WERI-Rb-1 (cell line): ENCODE measurements around the gene KPNA1.

Experiments
- DNase-seq: peaks from one replicate; pipeline ENCODE4 v3.0.0-alpha.2; 2020
- H3K27ac ChIP-seq: fragments of 250-450 bp; sonication (Bioruptor Pico); 2 replicates; pipeline ENCODE4 v1.5.1; 2020; ENCODE audit warnings: mild to moderate bottlenecking, moderate library complexity
- H3K27me3 ChIP-seq: fragments of 250-450 bp; sonication (Bioruptor Pico); 2 replicates; pipeline ENCODE4 v1.5.1; 2021; ENCODE audit warnings: mild to moderate bottlenecking, low read depth, moderate library complexity; ENCODE audit not compliant: insufficient read depth, severe bottlenecking
- H3K36me3 ChIP-seq: fragments of 250-450 bp; sonication (Bioruptor Pico); 2 replicates; pipeline ENCODE4 v1.5.1; 2020; ENCODE audit warnings: mild to moderate bottlenecking, moderate library complexity
- H3K4me3 ChIP-seq: 2 replicates; pipeline ENCODE4 v1.5.1; 2011; ENCODE audit warnings: low read depth, mild to moderate bottlenecking, control low read depth, low read length
- H3K9me3 ChIP-seq: fragments of 250-450 bp; sonication (Bioruptor Pico); 2 replicates; pipeline ENCODE4 v1.5.1; 2021; ENCODE audit warnings: mild to moderate bottlenecking, moderate library complexity; ENCODE audit not compliant: severe bottlenecking
- CTCF ChIP-seq: IDR thresholded peaks from 2 replicates; pipeline ENCODE4 v1.5.1; 2011; ENCODE audit warnings: low read depth, mild to moderate bottlenecking, control low read depth, inconsistent platforms, low read length

Gene KPNA1

GRCh38 chr3:122533480-122533879 is 18.7 kb upstream of the KPNA1 start:
- no peaks in the 10 kb centered on the region for H3K9me3 ChIP-seq
- H3K4me3 ChIP-seq, result no peak overlapping the region
- no peaks in the 10 kb centered on the region for H3K27me3 ChIP-seq
- H3K27ac ChIP-seq, result no peak overlapping the region
- TF ChIP-seq CTCF, result no peak
- DNase-seq, result no peak
- H3K36me3 ChIP-seq, result no peaks in the 10 kb centered on the region; the same call in 1 of the 2 replicates

GRCh38 chr3:122530164-122530563 is 15.4 kb upstream of the KPNA1 start:
- no peak overlapping the region for H3K4me3 ChIP-seq
- H3K27me3 ChIP-seq, result no peaks in the 10 kb centered on the region
- H3K27ac ChIP-seq, result no peak overlapping the region
- H3K9me3 ChIP-seq, result no peaks in the 10 kb centered on the region
- H3K36me3 ChIP-seq, result no peaks in the 10 kb centered on the region; the same call in 1 of the 2 replicates
- no peak for TF ChIP-seq CTCF
- no peak for DNase-seq

- H3K27me3 ChIP-seq, result no peaks in the 10 kb centered on the region
- H3K36me3 ChIP-seq, result no peaks in the 10 kb centered on the region
- no peak overlapping the region for H3K27ac ChIP-seq
- no peak for TF ChIP-seq CTCF
- H3K9me3 ChIP-seq, result no peaks in the 10 kb centered on the region
- H3K4me3 ChIP-seq, result no peak overlapping the region
- DNase-seq, result no peak
Observed at GRCh38 chr3:122523317-122523716, 8.6 kb upstream of the KPNA1 start.

- Histone ChIP-seq H3K4me3 (no peak overlapping the region), H3K27ac (no peak overlapping the region), H3K9me3 (no peaks in the 10 kb centered on the region), H3K27me3 (no peaks in the 10 kb centered on the region), H3K36me3 (no peaks in the 10 kb centered on the region)
- TF ChIP-seq CTCF, result no peak
- no peak for DNase-seq
Observed at GRCh38 chr3:122520861-122521260, 6.1 kb upstream of the KPNA1 start.

- no peak for DNase-seq
- no peak for TF ChIP-seq CTCF
- Histone ChIP-seq H3K4me3 (no peak overlapping the region), H3K27ac (no peak overlapping the region), H3K27me3 (no peaks in the 10 kb centered on the region), H3K9me3 (no peaks in the 10 kb centered on the region), H3K36me3 (no peaks in the 10 kb centered on the region)
Observed at GRCh38 chr3:122519693-122520092, 5.0 kb upstream of the KPNA1 start.

GRCh38 chr3:122516846-122517360 is 2.2 kb upstream of the KPNA1 start:
- no peak for DNase-seq
- no peak overlapping the region for H3K4me3 ChIP-seq
- H3K27me3 ChIP-seq, result no peaks in the 10 kb centered on the region
- TF ChIP-seq CTCF, result no peak
- no peaks in the 10 kb centered on the region for H3K9me3 ChIP-seq
- H3K27ac ChIP-seq, result no peak overlapping the region
- peaks cover 3% of the 10 kb centered on the region for H3K36me3 ChIP-seq
